Eye (tissue), 1 donor: ENCODE results near the gene OSGEP.

Source experiments
- DNase-seq: peaks from one replicate; pipeline ENCODE4 v3.0.0-alpha.2; 2015

The OSGEP gene

DNA sequence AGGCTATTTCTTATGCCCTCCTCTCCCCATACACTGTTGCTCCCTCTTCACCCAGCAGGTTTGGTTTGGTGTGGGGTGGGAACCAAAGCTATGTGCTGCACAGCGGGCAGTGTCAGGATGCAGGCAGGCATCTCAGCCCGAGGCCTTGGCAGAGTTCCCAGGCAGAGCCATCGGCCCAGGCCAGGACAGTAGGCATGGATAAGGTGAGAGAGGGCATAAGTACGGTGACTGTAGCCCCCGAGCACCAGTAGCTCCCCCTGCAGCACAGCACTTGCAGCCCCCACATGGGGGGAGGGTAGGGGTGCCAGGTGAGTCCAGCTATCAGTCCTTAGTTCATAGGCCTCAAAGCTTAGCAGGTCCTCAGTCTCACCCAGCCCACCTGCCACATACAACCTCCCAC is 25.8 kb downstream of the OSGEP start:
- no peak for DNase-seq

DNA sequence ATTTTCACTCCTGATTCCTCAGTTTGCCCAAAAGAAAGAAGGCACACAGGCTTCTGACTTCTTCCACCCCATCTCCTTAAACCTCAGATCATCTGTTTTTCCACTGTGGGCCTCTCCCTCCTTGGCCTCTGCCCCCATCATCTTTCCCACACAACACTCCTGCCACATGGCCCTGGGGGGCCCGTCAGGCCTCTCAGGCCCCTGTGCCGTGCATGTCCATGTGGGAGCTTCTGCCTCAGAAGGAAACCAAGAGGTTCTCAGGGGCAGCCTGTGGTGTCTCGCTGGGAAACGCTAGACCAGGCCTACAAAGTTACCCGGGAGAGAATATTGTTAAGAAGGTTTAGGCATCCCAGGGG is 26.6 kb downstream of the OSGEP start:
- DNase-seq: no peak

DNA sequence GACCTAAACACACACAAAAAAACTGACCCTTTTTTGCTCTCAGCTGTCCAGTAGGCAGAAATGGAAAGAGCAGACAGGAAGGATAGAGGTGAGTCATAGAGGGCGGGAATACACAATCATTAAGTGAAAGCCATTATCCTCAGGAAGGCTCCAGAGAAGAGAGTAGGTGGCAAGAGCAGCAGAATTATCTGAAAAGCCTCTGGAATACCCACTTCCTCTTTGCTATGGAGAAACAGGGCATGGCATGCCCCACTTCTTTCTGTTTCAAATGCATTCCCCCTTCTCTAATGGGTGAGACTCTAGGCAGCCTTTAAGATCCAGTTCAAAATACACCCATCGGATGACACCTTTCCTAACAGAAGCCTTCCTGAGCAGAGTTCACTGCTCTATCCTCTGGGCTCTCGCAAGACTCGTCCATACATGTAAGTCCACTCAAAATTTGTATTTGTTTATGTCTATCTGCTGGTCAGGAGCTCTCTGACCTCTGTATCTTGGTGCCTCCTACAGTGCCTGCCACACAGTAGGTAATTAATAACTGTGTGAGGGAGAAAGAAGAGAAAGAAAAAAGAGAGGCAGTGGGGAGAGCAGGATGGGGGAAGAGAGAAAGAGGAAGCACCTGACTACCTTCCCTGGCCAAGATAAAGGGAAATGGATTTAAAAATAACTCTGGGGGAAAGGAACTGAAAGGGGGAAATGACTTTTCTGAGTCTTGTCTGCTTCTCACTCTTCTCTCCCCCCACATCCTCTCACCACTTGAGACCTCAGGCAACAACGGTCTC is 27.2 kb downstream of the OSGEP start:
- no peak for DNase-seq

DNA sequence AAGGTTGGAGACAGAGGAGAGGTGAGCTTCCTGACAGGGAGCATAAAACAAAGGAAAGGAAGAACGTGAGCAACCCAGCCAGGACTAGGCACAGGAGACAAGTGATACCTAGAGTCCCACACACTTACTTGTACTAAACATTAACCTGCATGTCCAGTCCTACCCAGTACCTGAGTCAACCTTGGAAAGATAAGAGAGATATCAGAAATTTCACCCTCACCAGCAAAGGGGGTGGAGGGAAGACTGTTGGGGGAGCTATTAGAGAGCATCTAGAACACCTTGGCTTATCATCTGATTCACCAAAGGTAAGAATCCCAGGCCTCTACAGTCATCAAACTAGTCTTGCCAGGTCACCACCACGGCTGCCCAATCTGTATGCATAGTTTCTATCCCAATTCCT is 29.8 kb downstream of the OSGEP start:
- no peak for DNase-seq

DNA sequence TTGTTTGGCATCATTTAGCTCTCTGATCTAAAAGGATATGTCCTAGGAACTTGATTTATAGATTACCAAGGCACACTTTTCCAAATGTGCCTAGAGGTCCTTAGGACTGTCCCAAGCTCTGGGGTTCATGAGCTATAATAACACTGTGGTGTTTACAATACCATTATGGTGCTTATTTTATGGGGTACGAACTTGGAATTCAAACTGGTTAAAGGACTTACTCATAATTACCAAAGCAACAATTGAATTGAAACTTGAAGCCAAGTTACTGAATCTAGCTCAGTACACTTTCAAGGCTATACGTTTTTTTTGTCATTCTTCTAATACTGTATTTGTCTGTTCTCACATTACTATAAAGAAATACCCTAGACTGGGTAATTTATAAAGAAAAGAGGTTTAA is 31.7 kb downstream of the OSGEP start:
- DNase-seq: no peak

DNA sequence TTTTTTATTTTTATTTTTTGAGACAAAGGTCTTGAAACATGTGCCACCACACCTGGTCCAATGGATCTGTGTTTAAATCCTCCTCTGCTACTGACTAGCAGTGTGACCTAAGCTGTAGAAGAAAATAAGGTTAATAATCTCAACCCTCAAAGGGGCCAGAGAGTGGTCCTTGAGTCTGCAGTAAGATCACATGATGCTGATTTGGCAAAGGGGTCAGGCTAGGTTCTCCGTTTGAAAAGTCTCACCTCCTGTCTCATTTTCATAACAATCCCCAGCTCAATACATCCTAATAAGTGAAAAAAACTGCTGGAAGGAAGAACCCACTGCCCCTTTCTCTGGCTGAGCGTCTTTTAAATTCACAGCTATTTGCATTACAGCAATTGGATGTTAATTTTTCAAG is 33.3 kb downstream of the OSGEP start:
- DNase-seq: no peak

DNA sequence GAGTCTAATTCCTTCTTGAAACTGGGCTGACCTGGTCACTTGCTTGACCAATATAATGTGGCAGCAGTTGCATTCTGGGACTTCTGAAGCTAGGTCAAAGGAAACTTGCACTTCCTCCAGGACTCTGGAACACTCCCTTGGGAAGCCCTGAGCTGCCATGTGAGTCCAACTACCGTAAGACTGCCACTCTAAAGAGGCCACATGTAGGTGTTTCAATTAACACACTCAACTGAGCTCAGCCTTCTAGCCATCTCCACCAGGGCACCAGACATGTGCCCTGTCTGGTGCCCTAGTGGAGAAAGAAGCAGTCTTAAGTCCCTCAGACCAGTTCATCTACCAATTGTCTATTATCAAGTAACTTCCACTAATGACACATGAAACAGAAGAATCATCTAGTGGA is 35.2 kb downstream of the OSGEP start:
- DNase-seq: no peak

DNA sequence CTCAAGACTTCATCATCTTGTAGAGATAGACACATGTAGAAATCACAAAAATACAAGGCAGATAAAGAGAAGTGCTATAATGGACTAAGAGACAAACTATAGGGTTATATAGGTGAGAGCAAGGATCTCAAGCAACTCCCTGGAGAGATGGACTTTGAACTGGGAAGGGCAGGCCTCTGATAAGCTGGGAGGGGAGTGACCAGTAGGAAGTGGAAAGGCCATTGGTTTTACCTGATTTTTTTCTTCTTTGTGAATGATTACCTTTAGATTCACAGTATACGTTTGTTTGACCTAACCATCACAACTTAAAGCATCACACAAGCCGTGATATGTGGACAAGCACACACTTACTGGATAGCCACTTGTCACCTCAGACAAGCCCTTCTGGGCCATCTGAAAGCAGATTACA is 36.1 kb downstream of the OSGEP start:
- DNase-seq: no peak

DNA sequence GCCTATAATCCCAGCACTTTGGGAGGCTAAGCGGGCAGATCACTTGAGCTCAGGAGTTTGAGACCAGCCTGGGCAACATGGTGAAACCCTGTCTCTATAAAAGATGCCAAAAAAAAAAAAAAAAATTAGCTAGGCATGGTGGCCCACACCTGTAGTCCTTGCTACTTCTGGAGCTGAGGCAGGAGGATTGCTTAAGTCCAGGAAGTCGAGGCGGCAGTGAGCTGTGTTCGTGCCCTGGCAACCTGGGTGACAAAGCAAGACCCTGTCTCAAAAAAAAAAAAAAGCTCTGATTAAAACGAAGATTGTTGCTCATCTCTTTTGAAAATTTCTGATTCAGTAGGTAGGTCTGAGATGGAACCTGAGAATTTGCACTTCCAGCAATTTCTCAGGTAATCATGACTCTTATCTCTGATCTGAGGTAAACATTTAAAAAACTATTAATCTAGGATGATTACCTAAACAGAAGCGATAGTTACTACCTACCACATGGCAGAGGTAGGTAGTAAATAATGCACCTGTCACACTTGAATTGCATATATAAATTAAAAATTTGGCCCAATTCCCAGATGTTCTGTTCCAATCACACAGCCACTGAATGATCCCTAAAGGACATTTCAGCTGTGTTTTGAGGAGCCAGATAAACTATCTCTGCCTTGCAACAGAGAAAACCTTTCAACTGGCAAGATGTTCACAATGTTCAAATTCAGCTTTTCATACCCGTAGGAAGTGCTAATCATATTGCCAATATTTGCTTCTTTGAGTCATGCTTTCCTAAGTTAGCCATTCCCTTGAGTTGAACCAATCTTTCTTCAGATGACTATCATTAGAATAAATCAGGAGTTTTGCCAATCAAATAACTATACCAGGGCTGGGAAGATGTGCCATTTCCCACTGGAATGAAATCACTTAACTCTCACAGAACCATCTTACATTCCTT is 37.1 kb downstream of the OSGEP start:
- DNase-seq: no peak

DNA sequence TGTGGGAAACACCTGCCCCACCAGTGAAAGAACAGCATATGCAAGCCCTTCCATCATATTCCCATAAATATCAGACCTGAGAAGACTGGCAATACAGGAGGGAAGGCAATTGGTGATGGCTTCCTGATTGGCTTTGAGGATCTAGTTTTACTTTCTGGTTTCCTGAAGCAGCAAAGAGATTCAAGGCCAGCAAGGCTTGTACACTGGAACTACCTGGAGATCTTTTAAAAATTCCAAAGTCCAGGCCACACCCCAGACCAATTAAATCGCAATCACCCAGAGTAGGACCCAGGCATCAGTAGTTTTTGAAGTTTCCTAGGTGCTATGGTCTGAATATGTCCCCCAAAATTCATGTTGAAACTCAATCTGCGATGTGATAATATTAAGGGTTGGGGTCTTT is 38.4 kb downstream of the OSGEP start:
- no peak for DNase-seq

DNA sequence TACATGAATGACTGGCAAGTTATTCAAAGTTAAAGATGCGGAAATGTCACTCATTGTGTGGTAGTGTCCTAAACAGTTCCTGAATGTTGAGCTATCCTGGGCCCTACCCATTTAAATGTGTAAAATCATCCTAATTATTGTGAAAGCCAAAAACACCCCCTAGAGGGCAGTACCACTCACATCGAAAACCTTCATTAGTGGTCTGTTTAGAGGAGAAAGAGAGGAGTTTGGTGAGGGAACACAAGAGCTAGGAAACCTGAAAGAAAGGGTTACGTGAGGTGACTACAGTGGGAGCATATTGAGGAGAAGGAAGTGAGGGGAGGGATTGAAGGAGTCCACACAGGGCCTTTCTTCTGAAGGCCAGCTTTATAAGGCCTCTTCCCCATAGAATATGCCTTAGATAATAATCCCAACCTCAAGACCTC is 38.8 kb downstream of the OSGEP start:
- DNase-seq: peak; percentile 68

DNA sequence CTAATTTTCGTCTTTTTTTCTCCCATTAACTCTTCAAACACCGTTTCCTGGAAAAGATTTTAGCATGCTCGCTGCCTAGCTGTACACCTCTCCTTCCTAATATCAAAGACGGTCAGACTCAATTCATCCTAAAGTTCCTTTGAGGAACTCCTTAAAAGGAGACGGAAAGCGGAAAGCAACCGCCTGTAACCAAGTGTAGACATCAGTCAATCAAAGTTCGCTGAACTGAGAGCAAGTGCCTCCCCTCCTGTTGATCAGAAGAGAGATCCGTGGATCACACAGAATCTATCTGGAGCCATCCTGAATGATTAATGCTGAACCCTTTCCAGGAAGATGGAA is 40.9 kb downstream of the OSGEP start:
- DNase-seq: no peak

DNA sequence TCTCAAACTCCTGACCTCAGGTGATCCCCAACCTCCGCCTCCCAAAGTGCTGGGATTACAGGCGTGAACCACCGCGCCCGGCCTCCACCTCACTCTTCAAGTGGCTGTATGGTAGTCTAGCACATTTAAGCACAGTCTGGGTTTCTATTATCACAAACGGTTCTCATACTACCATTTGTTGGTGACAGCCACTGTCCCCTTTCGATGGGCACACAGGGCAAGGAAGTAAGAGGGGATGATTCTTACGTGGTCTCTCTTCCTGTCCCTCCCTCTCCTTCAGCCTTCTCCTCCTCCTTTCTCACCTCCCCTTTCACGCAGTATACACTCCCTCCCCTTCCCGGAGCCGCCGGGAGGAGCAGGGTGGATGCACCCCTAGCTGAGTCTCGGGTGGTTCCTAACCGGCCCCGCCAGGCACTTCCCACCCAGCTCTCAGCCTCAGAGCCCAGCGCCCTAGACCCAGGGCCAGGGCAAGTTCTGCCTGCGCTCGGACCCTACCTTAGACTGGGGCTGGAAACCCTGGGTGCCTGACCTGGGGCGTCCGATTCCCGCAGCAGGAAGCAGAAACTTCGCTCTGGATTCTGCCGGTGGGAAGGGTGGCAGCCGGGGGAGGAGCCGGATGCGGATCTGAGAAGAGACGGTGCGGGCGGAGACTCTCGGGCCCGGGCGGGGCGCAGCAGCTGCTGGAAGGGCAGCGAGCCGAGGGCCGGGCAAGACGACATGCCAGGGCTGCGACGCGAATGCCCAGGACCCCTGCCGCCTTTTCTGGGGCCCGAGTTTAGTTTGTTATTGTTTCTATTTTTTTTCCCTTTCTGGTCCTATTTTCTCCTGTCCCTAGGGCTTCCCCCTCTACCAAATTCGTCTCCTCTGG is 41.5 kb downstream of the OSGEP start, which contains the start of gene TEP1:
Gene TEP1 (minus strand): TSS at position 626 of the 868 bp plus-strand sequence. CDS start 5,062 bp downstream, outside the sequence.
- DNase-seq: peak; percentile 90

DNA sequence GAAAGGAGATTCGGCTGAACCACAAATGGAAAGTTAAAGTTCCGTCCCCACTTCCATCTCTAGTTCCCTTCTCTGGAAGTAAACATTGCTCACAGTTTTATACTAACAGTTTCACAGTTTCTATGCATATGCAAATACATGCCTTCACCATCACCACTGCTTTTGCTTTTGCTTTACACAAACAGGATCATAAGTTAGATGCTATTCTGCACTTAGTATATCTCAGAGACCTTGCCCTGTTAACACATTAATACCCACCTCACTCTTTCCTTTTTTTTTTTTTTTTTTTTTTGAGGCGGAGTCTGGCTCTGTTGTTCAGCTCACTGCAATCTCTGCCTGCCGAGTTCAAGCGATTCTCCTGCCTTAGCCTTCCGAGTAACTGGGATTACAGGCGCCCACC is 42.2 kb downstream of the OSGEP start:
- DNase-seq: no peak

DNA sequence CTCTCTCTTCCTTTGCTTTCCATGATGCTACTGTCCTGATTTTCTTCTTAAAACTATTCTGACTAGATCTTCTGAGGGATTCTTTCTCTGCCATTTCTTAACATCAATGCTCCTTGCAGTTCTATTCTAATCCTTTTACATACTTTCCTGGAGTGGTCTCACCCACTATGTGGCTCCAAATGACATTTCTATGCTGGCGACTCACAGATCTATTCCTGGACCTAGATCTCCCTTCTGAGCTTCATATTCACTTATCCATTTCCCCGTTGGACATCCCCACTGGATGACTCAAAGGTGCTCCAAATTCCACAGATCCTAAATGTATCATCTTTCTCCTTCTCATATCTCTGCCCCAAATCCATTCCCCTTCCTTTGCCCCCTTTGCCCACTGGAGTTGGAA is 45.4 kb downstream of the OSGEP start:
- no peak for DNase-seq

DNA sequence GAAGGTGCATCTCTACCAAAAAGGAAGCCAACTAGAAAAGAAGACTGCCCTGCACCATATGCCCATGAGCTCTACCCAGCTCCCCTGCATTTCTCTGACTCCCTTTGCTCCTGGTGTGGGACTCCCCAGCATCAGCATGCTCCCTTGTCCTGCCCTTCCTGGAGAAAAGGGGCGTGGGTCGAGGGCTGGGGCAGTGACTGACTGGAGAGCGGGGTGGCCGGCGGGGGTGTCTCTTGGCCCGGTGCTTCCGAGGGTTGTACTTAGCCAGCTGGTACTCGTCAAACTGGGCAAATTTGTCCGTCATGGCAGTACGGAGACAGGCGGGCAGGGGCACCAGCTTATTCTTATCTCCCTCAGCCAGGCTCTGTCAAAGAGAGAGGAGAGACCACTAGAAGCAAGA is 51.1 kb downstream of the OSGEP start:
- no peak for DNase-seq

DNA sequence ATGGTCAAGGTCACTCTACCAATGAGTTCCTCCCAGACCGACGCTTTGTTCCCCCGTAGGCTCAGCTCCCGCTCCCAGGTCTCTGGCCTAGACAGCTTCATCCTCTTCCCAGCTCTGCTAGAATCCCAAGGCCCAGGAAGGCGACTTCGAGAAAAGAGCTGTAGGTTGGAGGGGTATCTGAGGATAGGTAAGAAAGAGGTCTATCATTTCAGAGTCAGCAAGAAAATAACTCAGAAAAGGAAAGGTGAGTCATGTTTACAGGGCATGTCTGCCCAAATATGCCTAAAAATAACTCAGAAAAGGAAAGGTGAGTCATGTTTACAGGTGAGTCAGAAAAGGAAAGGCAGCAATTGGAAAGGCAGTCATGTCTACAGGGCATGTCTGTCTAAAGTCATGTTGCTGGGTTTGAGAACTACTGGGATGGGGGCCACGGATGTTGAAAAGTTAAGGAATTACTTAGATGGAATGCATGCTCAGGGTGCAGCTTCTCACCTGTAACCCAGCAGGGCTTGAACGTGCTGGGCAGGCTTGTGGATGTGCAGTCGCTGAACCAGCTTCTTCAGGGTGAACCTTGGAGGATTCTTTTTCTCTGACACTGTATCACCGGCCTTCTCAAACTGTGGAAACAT is 53.5 kb downstream of the OSGEP start:
- DNase-seq: no peak

DNA sequence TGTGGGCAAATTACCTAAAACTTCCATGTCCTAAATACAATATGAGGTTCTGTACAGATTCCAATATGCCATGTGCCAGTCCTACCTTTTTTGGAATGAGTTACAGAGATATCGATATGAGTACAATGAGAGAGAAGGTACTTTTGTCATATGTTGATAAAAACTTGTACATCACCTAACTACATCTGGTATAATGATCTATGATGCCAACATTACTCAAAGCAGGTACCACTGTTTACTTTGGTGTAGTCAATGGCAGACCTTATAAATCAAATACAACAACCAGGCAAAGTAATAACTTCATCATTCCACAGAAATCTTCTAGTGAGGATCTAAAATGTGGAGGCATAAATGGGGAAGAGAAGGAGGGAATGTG is 54.0 kb downstream of the OSGEP start:
- DNase-seq: no peak

DNA sequence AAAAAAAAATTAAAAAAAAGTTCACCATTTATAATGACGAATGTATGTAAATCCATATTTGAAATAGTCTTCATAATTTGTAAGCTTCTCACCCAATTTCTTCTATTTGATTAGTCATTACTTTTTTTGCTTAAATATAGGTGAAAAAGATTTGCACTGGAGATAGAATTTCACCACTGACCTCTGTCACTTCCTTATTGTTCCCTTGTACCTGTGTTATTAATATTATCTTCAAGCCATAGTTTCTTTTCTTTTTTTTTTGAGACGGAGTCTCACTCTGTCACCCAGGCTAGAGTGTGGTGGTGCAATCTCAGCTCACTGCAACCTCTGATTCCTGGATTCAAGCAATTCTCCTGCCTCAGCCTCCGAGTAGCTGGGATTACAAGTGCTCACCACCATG is 57.1 kb downstream of the OSGEP start:
- DNase-seq: no peak
